Caco-2 (cell line): ENCODE measurements around the gene KLK15. TPM values are rescaled to one million over a fixed set of nuclear protein-coding genes. Genes with fewer than 3 reads are reported as not detected.

Experiments
- Bru-seq: library from RNA; stranded (reverse); fragments of 400-500 nt; gene quantifications from one replicate; lab custom pipeline; 2021; lab: Mats Ljungman, UMichigan
- BruChase-seq, 2 experiments: library from RNA; stranded (reverse); fragments of 400-500 nt; gene quantifications; one replicate each; lab custom pipeline; 2021; lab: Mats Ljungman, UMichigan
- BruUV-seq: library from RNA; stranded (reverse); fragments of 400-500 nt; replicated peaks from 2 replicates; lab custom pipeline; 2021; lab: Mats Ljungman, UMichigan
- CTCF ChIA-PET: fragments of 300-600 bp; sonication (Branson Sonifier 250); formaldehyde crosslinking; loops from one replicate; lab custom pipeline; 2022; ENCODE audit warnings: antibody characterized with exemption; lab: Charles Lee
- POLR2A ChIA-PET: fragments of 300-600 bp; sonication (Branson Sonifier 250); formaldehyde crosslinking; loops from one replicate; lab custom pipeline; 2022; ENCODE audit warnings: antibody characterized with exemption; lab: Charles Lee
- DNase-seq, 2 experiments: peaks; one replicate each; pipeline versions ENCODE4 v3.0.0 to v3.0.0-alpha.2; 2020 to 2022
- H3K27me3 ChIP-seq: replicated peaks from 2 replicates; pipeline ENCODE4 v1.6.0; 2011; ENCODE audit warnings: low read length; ENCODE audit not compliant: control insufficient read depth, insufficient read depth
- H3K36me3 ChIP-seq: 2 replicates; pipeline ENCODE4 v1.5.1; 2011; ENCODE audit warnings: low read length; ENCODE audit not compliant: control insufficient read depth, insufficient read depth
- H3K4me1 ChIP-seq: fragments of 250-450 bp; sonication (Bioruptor Pico); 2 replicates; pipeline ENCODE4 v1.5.1; 2020; ENCODE audit warnings: mild to moderate bottlenecking
- H3K4me3 ChIP-seq: 2 replicates; pipeline ENCODE4 v1.5.1; 2011; ENCODE audit warnings: low read depth, mild to moderate bottlenecking, control low read depth, low read length
- H3K9me3 ChIP-seq: fragments of 250-450 bp; sonication (Bioruptor Pico); 2 replicates; pipeline ENCODE4 v1.5.1; 2020; ENCODE audit warnings: mild to moderate bottlenecking, moderate library complexity
- H3K27ac Mint-ChIP-seq: one replicate; pipeline ENCODE4 v1.8.0; 2022; ENCODE audit warnings: mixed read lengths; ENCODE audit not compliant: unreplicated experiment
- H3K27me3 Mint-ChIP-seq: one replicate; pipeline ENCODE4 v1.8.0; 2022; ENCODE audit warnings: mixed read lengths; ENCODE audit not compliant: insufficient read depth, unreplicated experiment
- H3K36me3 Mint-ChIP-seq: one replicate; pipeline ENCODE4 v1.8.0; 2022; ENCODE audit warnings: mild to moderate bottlenecking, mixed read lengths; ENCODE audit not compliant: insufficient read depth, unreplicated experiment
- H3K4me1 Mint-ChIP-seq: one replicate; pipeline ENCODE4 v1.8.0; 2022; ENCODE audit warnings: low read depth, mixed read lengths; ENCODE audit not compliant: unreplicated experiment
- H3K4me3 Mint-ChIP-seq: one replicate; pipeline ENCODE4 v1.8.0; 2022; ENCODE audit warnings: mild to moderate bottlenecking, moderate library complexity, mixed read lengths; ENCODE audit not compliant: unreplicated experiment
- H3K9me3 Mint-ChIP-seq: one replicate; pipeline ENCODE4 v1.8.0; 2022; ENCODE audit warnings: mixed read lengths; ENCODE audit not compliant: unreplicated experiment
- intact Hi-C: fragments of 100-400 bp; cut with micrococcal nuclease; formaldehyde crosslinking; loops from one replicate; pipeline ENCODE4 v1.10.0; 2022; ENCODE audit not compliant: unreplicated experiment
- long read RNA-seq: library from polyadenylated mRNA; stranded (forward); transcript quantifications from one replicate; pipeline ENCODE4 v2.0.0, GENCODE V29; 2022
- total RNA-seq: library from RNA; stranded (reverse); gene quantifications from 2 replicates; pipeline ENCODE4 v1.2.3, GENCODE V29; 2022
- TF ChIP-seq, protein P1 (sequence below), 2 experiments: fragments of 200-600 bp in 1 of 2; IDR thresholded peaks; 1 replicate in 1 of 2; 2 replicates in 1 of 2; pipeline versions ENCODE4 v1.5.1 to v1.8.0; 2011 to 2022; ENCODE audit warnings: antibody characterized with exemption in 1 of 2, control low read depth in 1 of 2, inconsistent platforms in 1 of 2, low read depth in 1 of 2, low read length in 1 of 2, mild to moderate bottlenecking in 1 of 2, moderate library complexity in 1 of 2; ENCODE audit not compliant: insufficient read depth in 1 of 2, severe bottlenecking in 1 of 2, unreplicated experiment in 1 of 2

KLK15 gene, protein sequence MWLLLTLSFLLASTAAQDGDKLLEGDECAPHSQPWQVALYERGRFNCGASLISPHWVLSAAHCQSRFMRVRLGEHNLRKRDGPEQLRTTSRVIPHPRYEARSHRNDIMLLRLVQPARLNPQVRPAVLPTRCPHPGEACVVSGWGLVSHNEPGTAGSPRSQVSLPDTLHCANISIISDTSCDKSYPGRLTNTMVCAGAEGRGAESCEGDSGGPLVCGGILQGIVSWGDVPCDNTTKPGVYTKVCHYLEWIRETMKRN
- total RNA-seq (not detected in 2 replicates), Bru-seq, nascent RNA (percentile 14 among the genes with signal in this experiment), BruChase-seq, experiment 1, labeled RNA remaining after a 2-hour chase (percentile 7 among the genes with signal in this experiment), BruChase-seq, experiment 2, labeled RNA remaining after a 6-hour chase (not detected)
- long read RNA-seq = 0 reads

DNA sequence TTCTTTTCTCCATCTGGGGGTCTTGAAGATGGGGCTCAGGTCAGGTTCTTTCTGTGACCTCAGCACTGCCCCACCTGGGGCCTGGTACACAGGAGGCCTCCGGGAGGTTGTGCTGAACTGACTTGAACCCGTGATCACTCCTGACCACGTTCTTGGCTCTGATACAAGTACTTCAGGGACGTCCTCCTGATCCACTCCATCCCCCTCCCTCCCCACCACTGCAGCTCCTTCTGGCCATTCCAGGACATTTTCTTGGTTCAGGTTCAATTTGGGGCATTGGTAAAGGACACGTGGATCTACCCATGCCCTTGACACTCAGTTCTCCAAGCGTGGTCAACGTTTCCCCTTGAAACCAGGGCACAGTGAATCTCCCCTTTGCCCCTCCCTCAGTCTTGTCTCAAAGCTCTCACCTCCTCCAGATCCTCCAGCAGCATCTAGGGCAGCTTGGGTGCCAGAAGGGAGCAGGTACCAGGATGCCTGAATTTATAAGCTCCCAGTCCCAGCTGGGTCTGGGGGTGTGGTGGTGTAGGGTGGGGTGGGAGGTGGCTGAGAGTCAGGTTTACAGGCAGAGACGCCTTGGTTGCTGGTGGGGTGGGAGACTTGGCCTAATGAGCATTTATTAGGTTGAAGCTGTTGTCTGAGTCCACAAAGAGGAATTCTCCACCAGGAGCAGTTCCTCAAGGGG lies at the start of gene KLK15:
Gene KLK15 (minus strand): TSS at position 458 of the 685 bp plus-strand sequence. CDS start 2,082 bp downstream, outside the sequence.
- CTCF ChIA-PET = no interaction called here
- Mint-ChIP-seq H3K4me3 (no peak within 1 kb of the TSS), H3K27me3 (peaks cover 12% of the 10 kb centered on the region)

DNA sequence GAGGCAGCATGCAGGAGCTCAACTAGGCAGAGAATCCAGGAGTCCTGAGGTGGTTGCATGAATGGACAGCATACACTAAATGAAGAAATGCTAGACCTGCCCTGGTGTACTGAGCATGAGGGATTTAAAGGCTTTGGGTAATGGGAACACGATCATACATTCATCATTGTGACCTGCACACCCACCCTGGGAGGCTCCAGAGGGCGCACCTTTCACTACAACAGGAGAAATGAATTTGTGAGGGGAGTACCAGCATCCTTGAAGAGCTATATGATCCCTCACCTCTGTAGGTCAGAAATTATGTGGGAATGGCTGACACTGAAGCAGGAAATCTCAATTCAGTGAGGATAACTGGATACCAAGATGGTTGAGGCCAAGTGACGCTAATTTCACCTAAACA lies 48.8 kb upstream of the KLK15 start:
- H3K27me3 Mint-ChIP-seq = peaks cover 21% of the 10 kb centered on the region

More for the DNA sequence above, at the start of gene KLK15:
- Histone ChIP-seq H3K9me3 (no peaks in the 10 kb centered on the region), H3K36me3 (no peaks in the 10 kb centered on the region), H3K4me1 (peaks cover 4% of the 10 kb centered on the region; the same call in 1 of the 2 replicates), H3K27me3 (no peaks in the 10 kb centered on the region), H3K4me3 (no peak within 1 kb of the TSS)
- Mint-ChIP-seq H3K9me3 (no peaks in the 10 kb centered on the region), H3K4me1 (peaks cover 6% of the 10 kb centered on the region), H3K36me3 (peaks cover 18% of the 10 kb centered on the region), H3K27ac (no peak within 1 kb of the TSS)
- no TSS peak for BruUV-seq
- TF ChIP-seq, protein P1, sequence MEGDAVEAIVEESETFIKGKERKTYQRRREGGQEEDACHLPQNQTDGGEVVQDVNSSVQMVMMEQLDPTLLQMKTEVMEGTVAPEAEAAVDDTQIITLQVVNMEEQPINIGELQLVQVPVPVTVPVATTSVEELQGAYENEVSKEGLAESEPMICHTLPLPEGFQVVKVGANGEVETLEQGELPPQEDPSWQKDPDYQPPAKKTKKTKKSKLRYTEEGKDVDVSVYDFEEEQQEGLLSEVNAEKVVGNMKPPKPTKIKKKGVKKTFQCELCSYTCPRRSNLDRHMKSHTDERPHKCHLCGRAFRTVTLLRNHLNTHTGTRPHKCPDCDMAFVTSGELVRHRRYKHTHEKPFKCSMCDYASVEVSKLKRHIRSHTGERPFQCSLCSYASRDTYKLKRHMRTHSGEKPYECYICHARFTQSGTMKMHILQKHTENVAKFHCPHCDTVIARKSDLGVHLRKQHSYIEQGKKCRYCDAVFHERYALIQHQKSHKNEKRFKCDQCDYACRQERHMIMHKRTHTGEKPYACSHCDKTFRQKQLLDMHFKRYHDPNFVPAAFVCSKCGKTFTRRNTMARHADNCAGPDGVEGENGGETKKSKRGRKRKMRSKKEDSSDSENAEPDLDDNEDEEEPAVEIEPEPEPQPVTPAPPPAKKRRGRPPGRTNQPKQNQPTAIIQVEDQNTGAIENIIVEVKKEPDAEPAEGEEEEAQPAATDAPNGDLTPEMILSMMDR (IDR thresholded peaks at IDR 0.05; ENCODE audit: insufficient read depth in 1 of 2, low read depth in 1 of 2, low read length in 1 of 2, severe bottlenecking in 1 of 2, unreplicated experiment in 1 of 2) = no peak
- intact Hi-C loops = no loop called here
- no peak for DNase-seq
- POLR2A ChIA-PET = no interaction called here

DNA sequence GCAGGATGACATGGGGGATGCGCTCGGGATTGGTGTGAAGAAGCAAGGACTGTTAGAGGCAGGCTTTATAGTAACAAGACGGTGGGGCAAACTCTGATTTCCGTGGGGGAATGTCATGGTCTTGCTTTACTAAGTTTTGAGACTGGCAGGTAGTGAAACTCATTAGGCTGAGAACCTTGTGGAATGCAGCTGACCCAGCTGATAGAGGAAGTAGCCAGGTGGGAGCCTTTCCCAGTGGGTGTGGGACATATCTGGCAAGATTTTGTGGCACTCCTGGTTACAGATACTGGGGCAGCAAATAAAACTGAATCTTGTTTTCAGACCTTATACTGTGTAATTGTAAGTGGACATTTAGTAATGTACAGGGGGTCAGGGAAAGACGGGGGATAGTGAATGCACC lies 46.9 kb upstream of the KLK15 start:
- Mint-ChIP-seq H3K36me3 (no peaks in the 10 kb centered on the region), H3K27ac (no peak overlapping the region), H3K9me3 (no peaks in the 10 kb centered on the region), H3K4me3 (no peak overlapping the region), H3K4me1 (no peaks in the 10 kb centered on the region), H3K27me3 (peaks cover 15% of the 10 kb centered on the region)
- DNase-seq = no peak
- CTCF ChIA-PET = no interaction called here
- POLR2A ChIA-PET = no interaction called here
- H3K4me1 ChIP-seq = no peaks in the 10 kb centered on the region
- intact Hi-C loops = no loop called here
- TF ChIP-seq, protein P1 (IDR thresholded peaks at IDR 0.05; ENCODE audit: insufficient read depth in 1 of 2, low read depth in 1 of 2, low read length in 1 of 2, severe bottlenecking in 1 of 2, unreplicated experiment in 1 of 2) = no peak
- no peaks in the 10 kb centered on the region for H3K9me3 ChIP-seq
- H3K4me3 ChIP-seq = no peak overlapping the region
- no peaks in the 10 kb centered on the region for H3K27me3 ChIP-seq
- BruUV-seq = no TSS peak
- no peaks in the 10 kb centered on the region for H3K36me3 ChIP-seq

More for the DNA sequence above, 48.8 kb upstream of the KLK15 start:
- H3K4me3 Mint-ChIP-seq = no peak overlapping the region
- Histone ChIP-seq H3K27me3 (no peaks in the 10 kb centered on the region), H3K9me3 (no peaks in the 10 kb centered on the region), H3K4me1 (no peaks in the 10 kb centered on the region), H3K4me3 (no peak overlapping the region), H3K36me3 (no peaks in the 10 kb centered on the region)
- intact Hi-C loops = no loop called here
- TF ChIP-seq, protein P1 (IDR thresholded peaks at IDR 0.05; ENCODE audit: insufficient read depth in 1 of 2, low read depth in 1 of 2, low read length in 1 of 2, severe bottlenecking in 1 of 2, unreplicated experiment in 1 of 2) = peak in 1 of 2 experiments; percentile 5
- no peaks in the 10 kb centered on the region for H3K9me3 Mint-ChIP-seq
- H3K27ac Mint-ChIP-seq = no peak overlapping the region
- ChIA-PET POLR2A (no interaction called here), CTCF (interaction anchor here (0.6 kb wide), 1 partner anchor 40 kb away, joined by 5 read pairs; no protein-coding TSS in a partner anchor)
- no peak for DNase-seq
- BruUV-seq = no TSS peak
- H3K4me1 Mint-ChIP-seq = no peaks in the 10 kb centered on the region
- no peaks in the 10 kb centered on the region for H3K36me3 Mint-ChIP-seq
